ENCODE data around the gene BCAS3. TPM values are rescaled to one million over a fixed set of nuclear protein-coding genes. Genes with fewer than 3 reads are reported as not detected.

Gene BCAS3
- total RNA-seq, 1 donor from 2014 or later, result 75.9 TPM

GRCh38 chr17:61386251-61386650 lies 708.6 kb downstream of the BCAS3 start:
- Histone ChIP-seq H3K9me3 (no peaks in the 10 kb centered on the region), H3K27me3 (no peaks in the 10 kb centered on the region), H3K4me1 (peaks cover 0 to 7% of the 10 kb centered on the region in 2 donors), H3K27ac (no peak overlapping the region), H3K4me3 (no peak overlapping the region), H3K36me3 (no peaks in the 10 kb centered on the region)
- DNase-seq (ENCODE audit: low spot score in 2 of 2), result no peak
- TF ChIP-seq CTCF (IDR thresholded peaks at IDR 0.05), result no peak
- intact Hi-C loops (cut with DNase I), result loop anchor here (5.0 kb wide), 1 partner anchor 59 kb away; no protein-coding TSS in a partner anchor

- intact Hi-C loops (cut with DNase I), result loop anchor here (5.0 kb wide), 1 partner anchor 60 kb away; no protein-coding TSS in a partner anchor
- Histone ChIP-seq H3K4me3 (no peak overlapping the region), H3K9me3 (no peaks in the 10 kb centered on the region), H3K4me1 (peaks cover 0 to 7% of the 10 kb centered on the region in 2 donors), H3K27ac (no peak overlapping the region), H3K27me3 (no peaks in the 10 kb centered on the region), H3K36me3 (no peaks in the 10 kb centered on the region)
- DNase-seq (ENCODE audit: low spot score in 2 of 2), result no peak
- TF ChIP-seq CTCF (IDR thresholded peaks at IDR 0.05), result no peak
Observed at GRCh38 chr17:61387011-61387410, 709.4 kb downstream of the BCAS3 start.

- H3K4me3 ChIP-seq, result no peak overlapping the region
- intact Hi-C loops (cut with DNase I), result loop anchor here (5.0 kb wide), 1 partner anchor 60 kb away; no protein-coding TSS in a partner anchor
- H3K36me3 ChIP-seq, result no peaks in the 10 kb centered on the region
- H3K27ac ChIP-seq, result no peak overlapping the region
- no peaks in the 10 kb centered on the region for H3K9me3 ChIP-seq
- DNase-seq (ENCODE audit: low spot score in 2 of 2), result no peak
- TF ChIP-seq CTCF (IDR thresholded peaks at IDR 0.05), result no peak
- H3K27me3 ChIP-seq, result no peaks in the 10 kb centered on the region
- peaks cover 0 to 7% of the 10 kb centered on the region in 2 donors for H3K4me1 ChIP-seq
Observed at GRCh38 chr17:61387511-61388305, 710.1 kb downstream of the BCAS3 start.

- Histone ChIP-seq H3K4me3 (no peak overlapping the region), H3K27me3 (no peaks in the 10 kb centered on the region), H3K4me1 (peaks cover 0 to 7% of the 10 kb centered on the region in 2 donors), H3K27ac (no peak overlapping the region), H3K9me3 (no peaks in the 10 kb centered on the region), H3K36me3 (no peaks in the 10 kb centered on the region)
- intact Hi-C loops (cut with DNase I), result loop anchor here (5.0 kb wide), 1 partner anchor 61 kb away; no protein-coding TSS in a partner anchor
- no peak for TF ChIP-seq CTCF (IDR thresholded peaks at IDR 0.05)
- DNase-seq (ENCODE audit: low spot score in 2 of 2), result no peak
Observed at GRCh38 chr17:61388561-61389356, 711.1 kb downstream of the BCAS3 start.

- no peak overlapping the region for H3K27ac ChIP-seq
- TF ChIP-seq CTCF (IDR thresholded peaks at IDR 0.05), result peak; percentile 78 to 99 (median 91)
- DNase-seq (ENCODE audit: low spot score in 2 of 2), result no peak
- H3K4me3 ChIP-seq, result peak overlapping the region; percentile 25 to 33
- intact Hi-C loops (cut with DNase I), result loop anchor here (1.0 to 5.0 kb wide), 5 partner anchors 63 to 668 kb away; no protein-coding TSS in a partner anchor
- H3K27me3 ChIP-seq, result no peaks in the 10 kb centered on the region
- no peaks in the 10 kb centered on the region for H3K36me3 ChIP-seq
- peaks cover 0 to 7% of the 10 kb centered on the region in 2 donors for H3K4me1 ChIP-seq
- no peaks in the 10 kb centered on the region for H3K9me3 ChIP-seq
Observed at GRCh38 chr17:61389670-61390478, 712.2 kb downstream of the BCAS3 start.
